GM21447 (cell line): ENCODE data around the gene RHOXF2B.
"Not testable (repeated sequence)": the region's sequence is repeated elsewhere in the genome, so short reads cannot be mapped to it uniquely, and the experiment has no call there.

Source experiments
- ATAC-seq: cut with Tn5 transposase; IDR thresholded peaks from one replicate; pipeline ENCODE4 v1.9.1; 2021; ENCODE audit not compliant: unreplicated experiment

Gene RHOXF2B

DNA sequence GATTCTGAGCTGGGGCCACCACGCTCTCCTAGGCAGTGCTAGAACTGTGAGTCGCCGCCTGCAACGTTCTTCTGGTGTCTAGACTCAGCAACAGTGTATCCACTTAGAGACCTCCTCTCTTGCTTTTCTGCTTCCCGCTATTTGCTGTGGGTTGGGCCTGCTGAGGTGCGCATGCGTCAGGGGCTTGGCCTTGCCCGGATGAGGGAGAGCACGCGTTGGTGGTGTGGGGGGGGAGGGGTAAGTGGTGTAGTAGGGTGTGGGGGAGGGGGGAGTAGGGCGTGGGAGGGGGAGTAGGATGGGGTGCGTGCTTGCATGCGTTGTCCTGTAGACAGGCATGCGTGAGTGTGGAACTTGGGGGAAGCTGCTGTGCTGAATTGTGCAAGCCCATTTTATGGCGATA lies at the start of gene RHOXF2B:
Gene RHOXF2B, minus strand, starts transcription at position 101 of the 400 bp plus-strand sequence. CDS start 138 bp downstream, outside the sequence.
- not testable (repeated sequence) for ATAC-seq

DNA sequence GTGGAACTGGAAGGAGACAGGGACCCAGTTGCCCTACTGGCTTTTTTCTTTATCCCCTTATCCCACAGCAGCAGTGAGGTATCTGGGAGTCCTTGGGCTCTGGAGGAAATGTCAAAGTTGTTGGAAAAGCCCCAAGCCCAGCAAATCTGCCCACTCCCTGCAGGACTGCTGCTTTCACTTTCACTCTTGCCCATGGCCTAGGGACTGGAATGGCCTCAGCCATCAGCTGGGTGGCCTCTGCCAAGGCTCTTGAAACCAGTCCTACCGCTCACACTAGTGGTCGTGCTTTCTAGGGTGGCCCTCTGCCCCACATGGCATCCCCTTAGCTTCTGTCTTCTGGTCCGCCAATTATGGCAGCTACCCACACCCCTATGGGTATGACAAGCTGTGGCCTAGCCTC lies 48.0 kb upstream of the RHOXF2B start:
- no peak for ATAC-seq

DNA sequence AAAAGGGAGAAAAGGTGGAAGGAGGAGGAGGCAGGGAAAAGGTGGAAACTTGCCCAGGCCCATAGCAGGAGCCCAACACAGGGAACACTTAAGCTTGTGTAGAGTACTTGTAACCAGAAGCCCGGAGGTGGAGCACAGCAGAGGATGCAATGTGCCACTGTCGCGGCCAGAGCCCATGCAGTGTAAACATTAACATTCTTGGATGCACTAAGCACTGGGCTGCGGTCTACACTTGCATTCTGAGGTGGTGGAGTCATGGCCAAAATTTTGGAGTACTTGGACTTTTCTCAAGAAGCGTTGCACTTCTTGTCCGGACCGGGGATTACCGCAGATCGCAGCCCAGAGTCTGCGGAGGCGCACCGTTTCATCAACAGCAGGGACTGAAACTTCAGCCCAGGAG lies 42.7 kb upstream of the RHOXF2B start:
- no peak for ATAC-seq

DNA sequence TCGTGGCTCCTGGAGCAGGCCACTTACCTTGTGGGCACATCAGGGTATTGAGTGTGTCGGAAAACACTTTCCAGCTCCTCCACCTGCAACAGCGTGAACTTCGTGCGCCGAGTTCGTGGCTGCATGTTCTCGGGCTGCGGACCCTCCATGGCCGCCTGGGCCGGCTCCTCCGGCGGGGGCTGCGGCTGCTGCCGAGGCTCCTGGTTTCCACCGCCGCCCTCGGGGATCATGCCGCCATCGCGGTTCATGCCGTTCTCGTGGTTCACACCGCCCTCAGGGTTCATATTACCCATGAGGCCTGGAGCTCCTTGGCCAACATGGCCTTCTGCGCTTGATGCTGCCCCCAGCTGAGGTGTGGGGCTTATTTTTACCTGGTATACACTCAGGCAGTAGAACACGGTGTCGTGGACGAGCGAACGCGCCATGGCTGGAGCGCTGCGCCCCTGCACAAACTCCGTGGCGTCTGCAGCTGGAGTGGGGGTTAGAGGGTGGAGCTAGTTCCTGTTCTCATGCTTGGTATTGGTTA lies 38.0 kb upstream of the RHOXF2B start, which contains the start of gene RHOXF1:
Gene RHOXF1, minus strand, starts transcription at position 476 of the 526 bp plus-strand sequence. Its CDS starts 51 bp downstream, at position 425.
- ATAC-seq = no peak

DNA sequence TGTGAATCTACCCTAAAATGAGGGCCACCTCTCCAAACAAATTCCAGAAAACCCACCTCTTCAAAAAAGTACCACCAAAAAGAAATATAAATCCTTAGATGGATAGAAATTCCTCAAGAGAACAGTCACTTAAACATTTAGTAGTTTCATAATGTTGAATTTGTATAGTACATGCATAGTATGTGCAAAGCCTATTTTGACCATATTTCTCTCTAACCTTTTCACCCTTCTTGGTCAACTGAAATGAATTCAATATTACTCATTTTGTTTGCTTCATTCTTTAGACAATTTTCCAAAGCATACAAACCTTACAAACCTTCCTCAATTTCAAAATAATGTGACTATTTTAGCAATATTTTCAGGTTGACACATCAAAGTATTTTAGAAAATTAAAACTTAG lies 34.1 kb upstream of the RHOXF2B start:
- no peak for ATAC-seq

DNA sequence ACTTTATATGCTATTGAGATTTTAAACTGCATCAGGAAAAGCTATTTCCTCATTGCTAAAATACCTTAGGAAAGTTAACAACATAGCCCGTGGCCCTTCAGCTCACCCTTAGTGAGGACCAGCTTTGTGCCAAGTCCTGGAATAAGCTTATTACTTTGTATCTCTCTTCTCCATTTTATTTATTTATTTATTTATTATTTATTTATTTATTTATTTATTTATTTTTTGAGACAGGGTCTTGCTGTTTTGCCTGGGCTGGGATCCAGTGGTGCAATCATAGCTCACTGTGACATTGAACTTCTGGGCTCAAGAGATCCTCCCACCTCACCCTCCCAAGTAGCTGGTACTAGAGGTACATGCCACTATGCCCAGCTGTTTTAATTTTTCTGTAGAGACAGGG lies 31.9 kb upstream of the RHOXF2B start:
- no peak for ATAC-seq

DNA sequence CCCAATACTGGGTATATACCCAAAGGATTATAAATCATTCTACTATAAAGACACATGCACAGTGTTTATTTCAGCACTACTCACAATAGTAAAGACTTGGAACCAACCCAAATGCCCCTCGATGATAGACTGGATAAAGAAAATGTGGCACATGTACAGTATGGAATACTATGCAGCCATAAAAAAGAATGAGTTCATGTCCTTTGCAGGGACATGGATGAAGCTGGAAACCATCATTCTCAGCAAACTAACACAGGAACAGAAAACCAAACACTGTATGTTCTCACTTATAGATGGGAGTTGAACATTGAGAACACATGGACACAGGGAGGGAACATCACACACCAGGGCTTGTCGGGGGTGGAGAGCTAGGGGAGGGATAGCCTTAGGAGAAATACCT lies 27.2 kb upstream of the RHOXF2B start:
- not testable (repeated sequence) for ATAC-seq

DNA sequence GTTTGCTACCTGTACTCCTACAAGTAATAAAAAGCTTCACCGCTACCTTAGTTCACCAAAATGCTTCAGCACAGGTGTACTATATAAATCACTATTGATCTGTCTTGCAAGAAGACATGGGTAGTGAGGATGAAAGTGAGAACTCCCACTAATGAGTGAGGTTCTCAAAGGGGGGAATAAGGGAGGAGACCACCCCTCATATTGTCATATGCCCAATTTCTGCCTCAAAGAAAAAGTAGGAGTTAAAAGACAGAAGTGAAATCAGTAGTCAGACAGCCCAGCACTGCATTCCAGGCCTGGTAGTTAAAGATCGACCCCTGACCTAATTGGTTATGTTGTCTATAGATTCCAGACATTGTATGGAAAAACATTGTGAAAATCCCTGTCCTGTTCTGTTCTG lies 23.6 kb upstream of the RHOXF2B start:
- ATAC-seq = not testable (repeated sequence)

DNA sequence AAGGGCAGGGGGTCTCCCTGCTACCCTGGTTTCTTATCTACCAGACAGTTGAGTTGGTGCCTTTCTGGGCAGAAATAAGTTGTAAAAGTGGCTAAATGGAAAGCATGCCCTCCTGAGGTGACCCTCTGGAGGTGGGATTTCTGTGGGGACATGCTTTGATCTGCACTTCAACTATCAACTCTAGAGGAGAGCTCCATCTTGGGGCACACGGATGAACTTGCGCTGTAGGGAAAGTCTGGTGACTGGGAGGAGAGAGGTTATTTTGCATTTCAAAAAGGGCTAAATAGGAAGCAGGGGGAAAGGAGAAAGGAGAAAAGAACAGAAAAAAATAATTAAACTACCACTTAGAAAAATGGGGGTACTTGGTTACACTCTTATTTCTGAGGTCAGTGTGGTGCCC lies 12.7 kb upstream of the RHOXF2B start:
- ATAC-seq = no peak

DNA sequence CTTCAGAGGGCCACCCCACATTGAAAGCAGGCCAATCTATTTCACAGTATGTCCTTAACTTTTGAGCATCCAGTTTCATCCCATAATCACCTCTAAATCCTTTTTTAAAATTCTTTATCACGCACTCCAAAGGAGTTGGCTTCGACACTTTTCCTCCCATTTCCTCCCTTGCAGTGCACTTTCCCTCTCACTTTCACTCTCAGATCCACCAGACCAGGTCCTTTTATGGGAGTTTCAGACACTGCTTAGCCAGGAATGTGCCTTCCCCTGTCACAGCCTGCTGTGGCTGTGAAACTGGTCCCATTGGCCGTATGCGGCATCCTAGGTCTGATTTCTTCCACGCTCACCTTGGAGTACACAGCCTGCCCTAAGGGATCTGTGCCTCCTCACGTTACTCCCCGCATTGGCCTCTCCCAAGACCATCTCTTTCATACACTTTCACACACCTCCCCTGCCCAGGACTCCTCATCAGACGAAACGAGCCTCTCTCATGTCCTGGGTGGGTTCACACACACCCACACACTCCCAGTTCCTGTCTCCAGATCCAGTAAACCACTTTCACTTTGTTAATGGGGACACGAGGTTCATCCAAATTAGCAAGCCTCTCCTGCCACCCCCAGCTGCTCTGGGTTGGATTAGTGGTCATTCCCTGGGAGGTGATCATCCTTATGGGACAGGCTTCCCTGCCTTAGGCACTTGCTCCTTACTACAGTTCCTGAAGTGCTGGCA lies 10.0 kb upstream of the RHOXF2B start:
- ATAC-seq = no peak

DNA sequence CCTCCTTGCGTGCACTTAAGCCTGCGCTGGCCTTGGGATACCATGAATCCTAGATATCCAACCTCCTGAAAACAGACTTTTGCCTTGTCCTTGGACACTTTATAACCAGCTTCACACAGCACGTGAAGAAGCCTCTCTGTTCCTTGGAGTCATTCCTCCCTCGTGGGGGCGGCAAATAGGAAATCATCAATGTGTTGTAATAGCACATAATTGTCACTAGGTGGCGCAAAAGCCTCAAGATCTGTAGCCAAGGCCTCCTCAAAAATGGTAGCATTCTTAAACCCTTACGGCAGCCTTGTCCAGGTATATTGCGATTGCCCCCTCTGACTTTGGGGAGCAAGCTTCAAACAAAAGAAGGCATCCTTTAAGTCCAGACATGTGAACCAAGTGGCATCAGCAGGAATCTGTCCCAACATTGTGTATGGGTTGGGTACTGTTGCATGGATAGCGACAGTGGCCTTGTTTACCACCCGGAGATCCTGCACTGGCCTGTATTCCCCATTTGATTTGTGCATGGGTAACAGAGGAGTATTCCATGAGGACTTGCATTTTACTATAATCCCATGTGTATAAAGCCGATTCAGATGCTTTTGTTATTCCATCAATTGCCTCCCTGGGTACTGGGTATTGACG lies 8.2 kb upstream of the RHOXF2B start:
- ATAC-seq = not testable (repeated sequence)

DNA sequence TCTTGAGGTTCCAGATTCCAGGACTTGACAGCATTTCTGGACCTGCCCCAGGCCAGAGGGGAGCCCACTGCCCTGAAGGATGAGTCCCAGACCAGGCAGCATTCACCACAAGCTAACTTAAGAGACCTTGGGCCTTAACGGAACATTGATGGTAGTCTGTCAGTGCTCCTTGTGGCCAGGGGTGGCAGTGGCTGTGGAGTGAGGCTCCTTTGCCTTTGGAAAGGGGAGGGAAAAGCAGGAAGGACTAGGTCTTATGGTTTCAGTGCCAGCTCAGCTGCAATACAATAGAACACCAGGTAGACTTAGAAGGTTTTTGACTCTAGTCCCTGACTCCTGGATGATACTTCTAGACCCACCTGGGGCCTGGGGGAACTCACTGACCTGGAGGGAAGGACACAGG lies 11.3 kb downstream of the RHOXF2B start:
- not testable (repeated sequence) for ATAC-seq

DNA sequence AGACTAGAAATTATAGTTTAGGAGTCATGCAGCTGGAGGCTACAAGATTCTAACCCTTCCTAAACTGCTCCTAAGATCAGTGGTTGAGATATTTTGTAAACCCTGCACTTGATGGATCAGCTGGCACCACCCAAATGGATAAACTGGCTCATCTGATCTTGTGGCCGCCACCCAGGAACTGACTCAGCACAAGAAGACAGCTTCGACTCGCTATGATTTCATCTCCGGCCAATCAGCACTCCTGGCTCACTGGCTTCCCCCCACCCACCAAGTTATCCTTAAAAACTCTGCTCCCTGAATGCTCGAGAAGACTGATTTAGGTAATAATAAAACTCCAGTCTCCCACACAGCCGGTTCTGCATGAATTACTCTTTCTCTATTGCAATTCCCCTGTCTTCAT lies 34.8 kb downstream of the RHOXF2B start:
- not testable (repeated sequence) for ATAC-seq

DNA sequence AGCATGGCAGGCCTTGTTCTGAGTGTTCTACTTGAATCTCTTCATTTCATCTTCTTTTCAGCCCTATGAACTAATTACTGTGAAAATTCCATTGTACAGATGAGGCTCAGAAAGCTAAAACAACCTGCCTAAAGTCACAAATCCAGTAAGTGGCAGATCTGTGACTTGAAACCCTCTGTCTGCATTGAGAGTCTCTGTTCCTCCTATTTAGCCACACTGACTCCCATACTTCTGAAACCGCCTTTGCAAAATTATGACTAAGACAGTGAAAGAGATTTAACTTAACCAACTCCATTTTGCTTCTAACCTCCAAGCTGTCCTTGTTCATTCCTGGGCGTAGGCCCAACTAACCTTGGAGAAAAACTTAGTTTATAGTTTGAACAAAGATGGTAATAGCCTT lies 35.2 kb downstream of the RHOXF2B start:
- peak; percentile 61 for ATAC-seq

DNA sequence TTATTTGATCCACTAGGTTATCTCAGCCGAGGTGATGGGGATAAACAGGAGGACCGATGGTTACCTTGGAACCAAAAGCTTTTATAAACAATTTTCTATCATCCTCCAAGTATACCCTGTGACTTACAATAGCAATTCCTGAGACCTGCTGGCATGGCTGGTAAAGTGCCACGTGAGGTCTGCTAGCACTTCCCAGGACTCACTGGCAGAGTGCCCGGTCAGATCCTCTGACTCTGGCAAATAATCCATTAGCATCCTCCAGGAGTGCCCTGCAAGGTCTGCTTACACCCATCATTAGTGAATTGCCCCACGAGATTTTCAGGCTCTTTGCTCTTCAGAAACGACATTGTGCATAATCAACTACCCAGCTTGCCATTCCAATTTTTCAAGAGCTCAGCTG lies 37.3 kb downstream of the RHOXF2B start:
- not testable (repeated sequence) for ATAC-seq

DNA sequence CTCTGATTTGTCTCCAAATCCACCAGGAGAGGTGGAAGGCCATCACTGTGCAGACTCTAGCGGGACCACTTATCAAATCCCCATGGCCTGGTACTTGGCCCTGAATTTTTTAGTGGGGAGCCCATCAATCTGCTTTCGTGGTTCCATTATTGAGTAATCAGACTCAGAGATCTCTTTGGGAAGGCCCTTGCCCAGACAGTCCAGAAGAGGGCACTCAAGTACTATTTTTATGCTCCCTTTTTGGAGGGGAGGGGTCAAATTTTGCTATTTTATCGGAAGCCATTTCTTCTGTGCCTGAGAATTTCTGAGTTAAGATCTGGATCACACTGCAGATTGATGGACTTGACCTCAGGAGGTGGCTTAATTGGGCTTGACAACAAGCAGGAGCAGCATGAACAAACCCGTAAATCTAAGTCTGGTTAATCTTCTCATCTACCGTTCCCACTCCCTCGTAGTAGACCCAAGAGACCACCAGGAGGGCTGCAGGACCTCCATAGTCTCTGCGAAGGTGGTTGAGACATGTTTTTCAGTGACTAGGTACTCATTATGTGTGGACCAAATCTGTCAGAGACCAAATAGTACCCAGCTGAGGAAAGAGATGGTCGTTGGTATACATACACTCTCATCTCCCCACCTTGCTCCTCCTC lies 38.3 kb downstream of the RHOXF2B start:
- ATAC-seq = not testable (repeated sequence)

DNA sequence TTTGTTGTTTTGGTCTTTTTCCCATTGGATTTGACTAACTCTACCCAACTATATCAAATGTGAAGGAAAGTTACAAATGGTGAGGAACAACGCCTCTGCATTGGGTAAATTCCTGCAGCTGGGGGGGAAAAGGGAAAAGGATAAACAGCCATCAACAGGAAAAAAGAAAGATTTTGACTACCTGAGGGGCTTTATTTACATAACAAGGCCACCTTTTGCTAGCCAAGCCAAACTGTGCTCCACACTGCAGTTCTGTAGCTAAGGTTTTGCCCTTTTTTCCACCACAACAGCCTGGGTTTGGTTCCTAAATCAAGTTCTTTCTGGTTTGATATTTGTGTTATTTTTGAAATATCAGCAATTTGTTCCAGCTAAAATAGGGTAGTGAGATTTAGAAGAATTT lies 40.8 kb downstream of the RHOXF2B start:
- ATAC-seq = no peak

DNA sequence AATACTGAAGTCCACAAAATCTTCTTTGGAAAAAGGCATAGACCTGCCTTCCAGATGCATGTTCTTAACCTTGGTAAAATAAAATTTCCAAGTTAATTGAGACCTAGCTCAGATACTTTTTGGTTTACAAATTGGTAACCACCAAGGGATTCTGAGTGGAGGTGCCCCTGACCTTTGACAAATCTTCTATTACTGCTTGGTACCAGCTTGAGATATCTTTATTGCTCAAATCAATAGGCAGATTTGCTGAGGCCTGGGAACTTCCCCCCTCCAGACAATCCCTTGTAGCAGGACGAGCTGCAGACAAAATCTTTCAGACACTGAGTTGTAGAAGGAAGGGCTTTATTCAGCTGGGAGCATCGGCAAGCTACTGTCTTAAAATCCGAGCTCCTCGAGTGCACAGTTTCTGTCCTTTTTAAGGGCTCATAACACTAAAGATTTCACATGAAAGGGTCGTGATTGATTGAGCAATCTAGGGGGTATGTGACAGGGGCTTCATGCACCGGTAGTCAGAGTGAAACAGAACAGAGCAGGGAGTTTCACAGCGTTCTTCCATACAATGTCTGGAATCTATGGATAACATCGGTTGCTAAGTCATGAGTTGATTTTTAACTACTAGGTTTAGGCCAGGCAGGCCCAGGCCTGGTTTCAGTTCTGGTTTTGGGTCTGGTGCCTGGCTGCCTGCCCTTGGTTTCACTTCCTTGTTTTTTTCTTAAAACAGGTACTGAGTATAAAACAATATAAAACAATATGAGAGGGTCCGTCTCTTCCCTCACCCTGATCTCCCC lies 41.8 kb downstream of the RHOXF2B start:
- peak; percentile 86 for ATAC-seq

DNA sequence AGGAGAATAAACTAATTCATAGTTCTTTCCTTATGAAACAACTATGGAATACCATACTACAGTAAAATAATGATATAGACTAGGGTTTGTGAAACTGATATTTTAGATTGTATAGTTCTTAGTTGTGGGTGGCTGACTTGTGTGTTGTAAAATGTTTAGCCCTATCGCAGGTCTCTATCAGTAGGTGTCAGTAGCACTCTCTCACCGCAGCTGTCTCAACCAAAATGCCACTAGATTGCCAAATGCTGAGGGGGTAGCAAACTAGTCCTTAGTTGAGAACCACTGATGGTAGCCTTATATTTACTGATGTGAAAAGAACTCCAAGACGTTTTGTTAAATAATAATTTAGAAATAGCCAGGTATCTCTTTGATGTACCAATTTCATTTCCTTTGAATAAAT lies 48.1 kb downstream of the RHOXF2B start:
- no peak for ATAC-seq

DNA sequence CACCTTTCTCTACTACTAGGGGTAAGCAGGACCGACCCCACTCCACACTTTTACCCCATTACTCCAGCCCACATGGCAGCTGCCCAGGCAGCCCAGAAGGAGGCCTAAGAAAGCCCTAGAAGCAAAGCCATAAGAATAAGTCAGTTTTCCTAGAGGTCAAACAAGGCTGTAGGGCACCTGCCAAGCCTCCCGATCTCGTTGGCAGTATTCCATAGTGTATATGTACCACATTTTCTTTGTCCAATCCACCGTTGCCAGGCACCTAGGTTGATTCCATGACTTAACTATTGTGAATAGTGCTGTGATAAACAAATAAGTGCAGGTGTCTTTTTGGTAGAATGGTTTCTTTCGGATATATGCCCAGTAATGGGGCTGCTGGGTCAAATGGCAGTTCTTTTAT lies 54.2 kb downstream of the RHOXF2B start:
- ATAC-seq = no peak

DNA sequence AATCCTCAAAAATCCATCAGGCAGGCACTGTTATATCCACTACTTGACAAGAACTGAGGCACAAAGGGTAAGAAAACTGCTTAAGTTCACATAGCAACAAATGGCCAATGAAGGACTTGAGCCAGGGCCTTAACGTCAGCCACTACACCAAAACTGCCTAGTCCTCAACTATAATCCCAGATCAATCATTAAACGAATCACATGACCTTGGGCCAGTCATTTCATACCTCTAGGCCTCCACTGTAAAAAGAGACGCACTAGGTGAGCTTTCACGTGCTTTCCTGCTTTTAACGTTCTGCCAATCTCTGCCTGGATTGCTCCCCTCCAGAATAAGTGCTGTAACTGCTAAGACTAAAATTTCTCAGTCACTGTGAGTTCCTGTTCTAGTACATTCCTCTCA lies 54.7 kb downstream of the RHOXF2B start:
- ATAC-seq = no peak
